Liver (tissue), 9 donors: ENCODE results near the gene GNG13. TPM values are rescaled to one million over a fixed set of nuclear protein-coding genes. Genes with fewer than 3 reads are reported as not detected.

Experiments used
- DNase-seq: peaks from one replicate; pipeline ENCODE4 v3.0.0-alpha.2; 2017; ENCODE audit warnings: low spot score
- H3K27ac ChIP-seq, 2 donors: one replicate each; pipeline ENCODE4 v1.7.0; 2013; ENCODE audit warnings: inconsistent platforms in 2 of 2, low read length in 2 of 2, control low read depth in 1 of 2, low read depth in 1 of 2, mild to moderate bottlenecking in 1 of 2
- H3K27me3 ChIP-seq, 4 donors: one replicate each; pipeline versions ENCODE4 v1.6.1 to v1.7.0; 2013; ENCODE audit warnings: low read length in 3 of 4, inconsistent platforms in 1 of 4, mild to moderate bottlenecking in 1 of 4, moderate library complexity in 1 of 4; ENCODE audit not compliant: control insufficient read depth in 4 of 4, insufficient read depth in 4 of 4
- H3K36me3 ChIP-seq, 4 donors: one replicate each; pipeline versions ENCODE4 v1.6.1 to v1.7.0; 2013; ENCODE audit warnings: low read length in 3 of 4, mild to moderate bottlenecking in 3 of 4, low read depth in 1 of 4, moderate library complexity in 1 of 4; ENCODE audit not compliant: control insufficient read depth in 4 of 4, insufficient read depth in 3 of 4
- H3K4me1 ChIP-seq, 4 donors: one replicate each; pipeline versions ENCODE4 v1.6.1 to v1.7.0; 2013; ENCODE audit warnings: low read length in 3 of 4, mild to moderate bottlenecking in 3 of 4, moderate library complexity in 1 of 4; ENCODE audit not compliant: control insufficient read depth in 4 of 4, insufficient read depth in 4 of 4
- H3K4me3 ChIP-seq, 3 donors: one replicate each; pipeline versions ENCODE4 v1.6.1 to v1.7.0; 2013; ENCODE audit warnings: low read length in 3 of 3, control low read depth in 1 of 3, low read depth in 1 of 3, mild to moderate bottlenecking in 1 of 3
- H3K9ac ChIP-seq, 2 donors: one replicate each; pipeline ENCODE4 v1.7.0; 2013; ENCODE audit warnings: low read length in 2 of 2, mild to moderate bottlenecking in 2 of 2, moderate library complexity in 2 of 2, control low read depth in 1 of 2, low read depth in 1 of 2
- H3K9me3 ChIP-seq, 4 donors: one replicate each; pipeline versions ENCODE4 v1.6.1 to v1.7.0; 2013; ENCODE audit warnings: low read length in 3 of 4; ENCODE audit not compliant: control insufficient read depth in 4 of 4
- ATF3 ChIP-seq: IDR thresholded peaks from 2 replicates; pipeline ENCODE4 v1.6.1; 2016; ENCODE audit warnings: antibody characterized with exemption
- CTCF ChIP-seq: fragments of 150-350 bp; IDR thresholded peaks from 2 replicates; pipeline ENCODE4 v1.5.1; 2017; ENCODE audit warnings: improper control_type of control experiment, low read depth, low read length; ENCODE audit not compliant: missing input control
- EGR1 ChIP-seq, 2 donors: IDR thresholded peaks; 2 replicates each; pipeline ENCODE4 v1.6.1; 2016 to 2018; ENCODE audit warnings: antibody characterized with exemption in 2 of 2, low read depth in 2 of 2
- FOXA1 ChIP-seq: IDR thresholded peaks from 2 replicates; pipeline ENCODE4 v1.6.1; 2016; ENCODE audit warnings: antibody characterized with exemption
- FOXA2 ChIP-seq: IDR thresholded peaks from 2 replicates; pipeline ENCODE4 v1.6.1; 2016; ENCODE audit warnings: antibody characterized with exemption
- GABPA ChIP-seq, 2 donors: IDR thresholded peaks in 1 of 2; conservative IDR thresholded peaks in 1 of 2; 2 replicates each; pipeline ENCODE4 v1.6.1; 2016; ENCODE audit warnings: antibody characterized with exemption in 2 of 2, mild to moderate bottlenecking in 1 of 2, moderate library complexity in 1 of 2
- HNF4A ChIP-seq, 2 donors: conservative IDR thresholded peaks; 2 replicates each; pipeline ENCODE4 v1.6.1; 2016; ENCODE audit warnings: antibody characterized with exemption in 2 of 2, mild to moderate bottlenecking in 2 of 2
- HNF4G ChIP-seq: IDR thresholded peaks from 2 replicates; pipeline ENCODE4 v1.6.1; 2016; ENCODE audit warnings: antibody characterized with exemption
- JUND ChIP-seq, 2 donors: IDR thresholded peaks; 2 replicates each; pipeline ENCODE4 v1.6.1; 2016; ENCODE audit warnings: antibody characterized with exemption in 2 of 2
- MAX ChIP-seq: IDR thresholded peaks from 2 replicates; pipeline ENCODE4 v1.6.1; 2016; ENCODE audit warnings: antibody characterized with exemption
- NR2F2 ChIP-seq: IDR thresholded peaks from 2 replicates; pipeline ENCODE4 v1.6.1; 2016; ENCODE audit warnings: antibody characterized with exemption
- RAD21 ChIP-seq, 2 donors: IDR thresholded peaks; 2 replicates each; pipeline ENCODE4 v1.6.1; 2016; ENCODE audit warnings: antibody characterized with exemption in 2 of 2, mild to moderate bottlenecking in 2 of 2
- REST ChIP-seq: IDR thresholded peaks from 2 replicates; pipeline ENCODE4 v1.6.1; 2016; ENCODE audit warnings: antibody characterized with exemption, mild to moderate bottlenecking
- RXRA ChIP-seq, 2 donors: IDR thresholded peaks; 2 replicates each; pipeline ENCODE4 v1.6.1; 2017 to 2018; ENCODE audit warnings: antibody characterized with exemption in 2 of 2, mild to moderate bottlenecking in 1 of 2
- SP1 ChIP-seq: IDR thresholded peaks from 2 replicates; pipeline ENCODE4 v1.6.1; 2018; ENCODE audit warnings: antibody characterized with exemption, mild to moderate bottlenecking
- TAF1 ChIP-seq: conservative IDR thresholded peaks from 2 replicates; pipeline ENCODE4 v1.6.1; 2016; ENCODE audit warnings: antibody characterized with exemption, mild to moderate bottlenecking
- YY1 ChIP-seq: IDR thresholded peaks from 2 replicates; pipeline ENCODE4 v1.6.1; 2016; ENCODE audit warnings: antibody characterized with exemption, mild to moderate bottlenecking
- ZBTB33 ChIP-seq: IDR thresholded peaks from 2 replicates; pipeline ENCODE4 v1.6.1; 2016; ENCODE audit warnings: antibody characterized with exemption
- WGBS: extraction: QIAGEN DNeasy Blood & Tissue Kit; methylation state at CpG from one replicate; pipeline ENCODE4 v1.1.7; 2013; 5-methylcytosine and 5-hydroxymethylcytosine counted together
- polyA plus RNA-seq, 2 donors: library from polyadenylated mRNA; stranded (reverse) in 1 of 2; unstranded in 1 of 2; fragments of 200-250 nt in 1 of 2; fragments of >200 nt in 1 of 2; fragmentation: Nextera tagmentation in 1 of 2; extraction: Ambion mirVana in 1 of 2; gene quantifications; one replicate each; pipeline versions ENCODE4 v1.2.1 to v1.2.3, GENCODE V29; 2013 to 2015
- total RNA-seq, 2 donors: library from RNA; depleted of rRNA; stranded (reverse); fragments of >200 nt; gene quantifications; one replicate each; pipeline ENCODE4 v1.2.3, GENCODE V29; 2014
- donor health status: healthy.
- donor health status: healthy.
- donor health status: healthy.
- donor health status: healthy.
- donor health status: healthy.

Gene GNG13
- total and polyA plus RNA-seq, 4 donors = not detected

GRCh38 chr16:818592-818991 is 18.1 kb upstream of the GNG13 start:
- Histone ChIP-seq H3K27me3 (peaks cover 0 to 7% (median 6%) of the 10 kb centered on the region in 4 donors), H3K36me3 (no peaks in the 10 kb centered on the region)
- 69% methylated on average over 2 of the region's 2 CpGs for WGBS

More at GRCh38 chr16:818592-818991, 18.1 kb upstream of the GNG13 start:
- no peak for DNase-seq
- H3K27ac ChIP-seq = no peak overlapping the region
- TF ChIP-seq EGR1 (IDR thresholded peaks at IDR 0.05; ENCODE audit: low read depth in 2 of 2) = no peak
- TF ChIP-seq RAD21 (IDR thresholded peaks at IDR 0.05) = no peak
- TF ChIP-seq CTCF = no peak
- no peak for TF ChIP-seq HNF4A (conservative IDR thresholded peaks at IDR 0.05)
- TF ChIP-seq JUND (IDR thresholded peaks at IDR 0.05) = no peak
- TF ChIP-seq RXRA (IDR thresholded peaks at IDR 0.05) = no peak
- TF ChIP-seq ZBTB33 = no peak
- TF ChIP-seq TAF1 = no peak
- no peak for TF ChIP-seq FOXA2
- TF ChIP-seq ATF3 = no peak
- no peak for TF ChIP-seq SP1
- TF ChIP-seq MAX = no peak
- no peak for TF ChIP-seq YY1
- TF ChIP-seq HNF4G = no peak
- no peak for TF ChIP-seq REST
- no peak for TF ChIP-seq NR2F2
- TF ChIP-seq FOXA1 = no peak
- no peak for TF ChIP-seq GABPA (IDR thresholded peaks at IDR 0.05 in 1 of 2, conservative IDR thresholded peaks at IDR 0.05 in 1 of 2)
- no peaks in the 10 kb centered on the region for H3K9me3 ChIP-seq
- H3K9ac ChIP-seq = no peak overlapping the region
- H3K4me3 ChIP-seq = no peak overlapping the region
- H3K4me1 ChIP-seq = no peaks in the 10 kb centered on the region
